ENCODE measurements around the gene GPR152. TPM values are rescaled to one million over a fixed set of nuclear protein-coding genes. Genes with fewer than 3 reads are reported as not detected.
A peak's percentile ranks its signal among the peaks of the same experiment; 100 is the strongest.

The GPR152 gene
- total RNA-seq, 1 experiment from 2014 or later: not detected

DNA sequence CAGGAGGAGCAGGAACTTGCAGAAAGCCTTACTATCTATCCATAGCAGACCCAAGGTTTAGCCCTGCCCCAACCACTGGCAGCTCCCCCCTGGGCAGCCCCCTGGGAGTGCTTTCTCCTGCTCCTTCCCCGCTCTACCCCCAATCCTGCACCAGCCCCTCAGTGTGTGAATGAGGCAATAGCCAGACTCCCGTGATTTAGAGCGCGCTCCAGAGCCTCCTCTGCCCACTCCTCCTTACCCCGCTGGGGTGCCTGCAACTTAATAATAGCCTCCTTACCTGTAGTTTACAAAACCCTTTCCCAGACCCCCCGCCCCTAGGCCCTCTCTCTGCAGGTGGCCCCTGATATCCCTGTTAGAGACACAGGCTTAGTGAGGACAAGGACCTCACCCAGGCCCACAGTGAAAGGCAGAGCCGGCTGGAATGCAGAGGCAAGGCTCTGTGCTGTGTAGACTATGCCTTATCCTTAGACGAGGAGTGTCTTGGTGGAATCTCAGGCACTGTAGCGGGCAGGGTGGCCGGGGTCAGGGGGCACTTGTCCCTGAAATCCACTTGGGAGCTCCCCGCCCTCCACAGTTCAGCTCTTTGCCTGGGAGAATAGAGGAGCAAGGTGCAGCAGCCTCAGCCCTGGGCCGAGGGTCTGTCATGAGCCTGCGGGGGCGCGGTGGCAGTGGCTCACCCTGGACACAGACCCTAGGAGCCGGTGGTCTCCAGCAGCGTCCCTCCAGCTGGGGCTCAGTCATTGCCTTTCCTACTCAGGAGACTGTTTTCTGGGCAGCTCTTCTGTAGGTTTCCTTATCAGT lies 41.3 kb downstream of the GPR152 start:
- BruUV-seq (replicated peaks): no TSS peak
- H3K27ac Mint-ChIP-seq (ENCODE audit: unreplicated experiment): no peak overlapping the region
- no peaks in the 10 kb centered on the region for H3K9me3 Mint-ChIP-seq (ENCODE audit: low read depth, unreplicated experiment)
- peaks cover 4% of the 10 kb centered on the region for H3K36me3 Mint-ChIP-seq (ENCODE audit: insufficient read depth, unreplicated experiment)
- no peak for TF ChIP-seq CTCF (IDR thresholded peaks at IDR 0.05; ENCODE audit: unreplicated experiment)
- CTCF ChIA-PET: interaction anchor here (0.6 kb wide), 1 partner anchor 475 kb away, joined by 3 read pairs; no protein-coding TSS in a partner anchor
- intact Hi-C loops (cut with micrococcal nuclease; ENCODE audit: unreplicated experiment): no loop called here
- H3K4me1 Mint-ChIP-seq (ENCODE audit: low read depth, unreplicated experiment): peaks cover under 1% of the 10 kb centered on the region
- peaks cover 55% of the 10 kb centered on the region for H3K27me3 Mint-ChIP-seq (ENCODE audit: unreplicated experiment)
- no peak overlapping the region for H3K4me3 Mint-ChIP-seq (ENCODE audit: low read depth, unreplicated experiment)
- no peak for DNase-seq

- DNase-seq: no peak
- no peak overlapping the region for H3K27ac Mint-ChIP-seq (ENCODE audit: unreplicated experiment)
- no peaks in the 10 kb centered on the region for H3K9me3 Mint-ChIP-seq (ENCODE audit: low read depth, unreplicated experiment)
- H3K4me3 Mint-ChIP-seq (ENCODE audit: low read depth, unreplicated experiment): no peak overlapping the region
- no peak for TF ChIP-seq CTCF (IDR thresholded peaks at IDR 0.05; ENCODE audit: unreplicated experiment)
- CTCF ChIA-PET: no interaction called here
- H3K27me3 Mint-ChIP-seq (ENCODE audit: unreplicated experiment): peaks cover 48% of the 10 kb centered on the region
- no peaks in the 10 kb centered on the region for H3K4me1 Mint-ChIP-seq (ENCODE audit: low read depth, unreplicated experiment)
- BruUV-seq (replicated peaks): no TSS peak
- H3K36me3 Mint-ChIP-seq (ENCODE audit: insufficient read depth, unreplicated experiment): peaks cover 4% of the 10 kb centered on the region
- intact Hi-C loops (cut with micrococcal nuclease; ENCODE audit: unreplicated experiment): no loop called here
Observed at GRCh38 chr11:67410369-67410831, 42.1 kb downstream of the GPR152 start.

GRCh38 chr11:67409781-67410368 lies 42.7 kb downstream of the GPR152 start:
- peak; percentile 43 for DNase-seq
- no peak overlapping the region for H3K4me3 Mint-ChIP-seq (ENCODE audit: low read depth, unreplicated experiment)
- peaks cover 42% of the 10 kb centered on the region for H3K27me3 Mint-ChIP-seq (ENCODE audit: unreplicated experiment)
- H3K4me1 Mint-ChIP-seq (ENCODE audit: low read depth, unreplicated experiment): no peaks in the 10 kb centered on the region
- BruUV-seq (replicated peaks): no TSS peak
- no peaks in the 10 kb centered on the region for H3K9me3 Mint-ChIP-seq (ENCODE audit: low read depth, unreplicated experiment)
- intact Hi-C loops (cut with micrococcal nuclease; ENCODE audit: unreplicated experiment): no loop called here
- CTCF ChIA-PET: no interaction called here
- H3K27ac Mint-ChIP-seq (ENCODE audit: unreplicated experiment): no peak overlapping the region
- no peak for TF ChIP-seq CTCF (IDR thresholded peaks at IDR 0.05; ENCODE audit: unreplicated experiment)
- peaks cover 4% of the 10 kb centered on the region for H3K36me3 Mint-ChIP-seq (ENCODE audit: insufficient read depth, unreplicated experiment)

DNA sequence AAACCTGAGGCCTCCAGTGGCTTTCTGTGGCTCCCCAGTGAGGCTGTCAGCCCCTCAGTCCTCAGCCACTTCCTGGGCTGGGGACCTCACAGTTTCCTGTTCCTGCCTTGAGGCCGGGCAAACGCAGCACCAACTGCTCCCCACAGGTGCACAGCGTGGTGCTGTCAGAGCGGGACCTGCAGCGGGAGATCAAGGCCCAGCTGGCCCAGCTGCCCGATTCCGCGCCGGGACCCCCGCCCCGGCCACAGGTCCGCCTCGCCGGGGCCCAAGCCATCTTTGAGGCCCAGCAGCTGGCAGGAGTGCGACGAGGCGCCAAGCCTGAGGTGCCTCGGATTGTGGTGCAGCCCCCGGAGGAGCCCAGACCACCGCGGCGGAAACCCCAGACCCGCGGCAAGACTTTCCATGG lies 43.3 kb downstream of the GPR152 start:
- peaks cover 39% of the 10 kb centered on the region for H3K27me3 Mint-ChIP-seq (ENCODE audit: unreplicated experiment)
- CTCF ChIA-PET: no interaction called here
- peaks cover 6% of the 10 kb centered on the region for H3K36me3 Mint-ChIP-seq (ENCODE audit: insufficient read depth, unreplicated experiment)
- TF ChIP-seq CTCF (IDR thresholded peaks at IDR 0.05; ENCODE audit: unreplicated experiment): no peak
- H3K9me3 Mint-ChIP-seq (ENCODE audit: low read depth, unreplicated experiment): no peaks in the 10 kb centered on the region
- BruUV-seq (replicated peaks): no TSS peak
- no peak overlapping the region for H3K4me3 Mint-ChIP-seq (ENCODE audit: low read depth, unreplicated experiment)
- DNase-seq: no peak
- intact Hi-C loops (cut with micrococcal nuclease; ENCODE audit: unreplicated experiment): no loop called here
- no peaks in the 10 kb centered on the region for H3K4me1 Mint-ChIP-seq (ENCODE audit: low read depth, unreplicated experiment)
- no peak overlapping the region for H3K27ac Mint-ChIP-seq (ENCODE audit: unreplicated experiment)
